Esophagus (tissue), 2 donors: ENCODE data around the gene HIVEP3. TPM values are rescaled to one million over a fixed set of nuclear protein-coding genes. Genes with fewer than 3 reads are reported as not detected.

Experiments used
- H3K27ac ChIP-seq, 2 donors: one replicate each; pipeline ENCODE4 v1.5.1; 2013; ENCODE audit warnings: low read depth in 2 of 2, mild to moderate bottlenecking in 2 of 2, inconsistent platforms in 1 of 2, low read length in 1 of 2, moderate library complexity in 1 of 2
- H3K27me3 ChIP-seq, 2 donors: one replicate each; pipeline ENCODE4 v1.6.1; 2013; ENCODE audit warnings: low read length in 2 of 2, control low read depth in 1 of 2, mild to moderate bottlenecking in 1 of 2; ENCODE audit not compliant: insufficient read depth in 2 of 2, control insufficient read depth in 1 of 2
- H3K36me3 ChIP-seq, 2 donors: one replicate each; pipeline ENCODE4 v1.6.1; 2013; ENCODE audit warnings: low read length in 1 of 2; ENCODE audit not compliant: control insufficient read depth in 2 of 2, insufficient read depth in 2 of 2
- H3K4me1 ChIP-seq, 2 donors: one replicate each; pipeline ENCODE4 v1.6.1; 2013; ENCODE audit warnings: low read length in 1 of 2; ENCODE audit not compliant: control insufficient read depth in 2 of 2, insufficient read depth in 2 of 2
- H3K4me3 ChIP-seq, 2 donors: one replicate each; pipeline ENCODE4 v1.5.1; 2013; ENCODE audit warnings: low read length in 2 of 2, mild to moderate bottlenecking in 2 of 2, low read depth in 1 of 2, moderate library complexity in 1 of 2
- H3K9me3 ChIP-seq, 2 donors: one replicate each; pipeline ENCODE4 v1.6.1; 2013; ENCODE audit warnings: mild to moderate bottlenecking in 2 of 2, low read depth in 1 of 2, low read length in 1 of 2, moderate library complexity in 1 of 2; ENCODE audit not compliant: control insufficient read depth in 2 of 2, insufficient read depth in 1 of 2
- WGBS, 2 donors: extraction: QIAGEN DNeasy Blood & Tissue Kit; methylation state at CpG; one replicate each; pipeline ENCODE4 v1.1.7; 2013; 5-methylcytosine and 5-hydroxymethylcytosine counted together
- polyA plus RNA-seq, 2 donors: library from polyadenylated mRNA; stranded (reverse); fragments of 200-250 nt; gene quantifications; one replicate each; pipeline ENCODE4 v1.2.3, GENCODE V29; 2013
- donor health status: healthy with polysubstance abuse.
- donor health status: Bipolar disorder and iron deficiency.

HIVEP3 gene
- polyA plus RNA-seq, 2 donors, result 2.7 to 10.0 TPM

DNA sequence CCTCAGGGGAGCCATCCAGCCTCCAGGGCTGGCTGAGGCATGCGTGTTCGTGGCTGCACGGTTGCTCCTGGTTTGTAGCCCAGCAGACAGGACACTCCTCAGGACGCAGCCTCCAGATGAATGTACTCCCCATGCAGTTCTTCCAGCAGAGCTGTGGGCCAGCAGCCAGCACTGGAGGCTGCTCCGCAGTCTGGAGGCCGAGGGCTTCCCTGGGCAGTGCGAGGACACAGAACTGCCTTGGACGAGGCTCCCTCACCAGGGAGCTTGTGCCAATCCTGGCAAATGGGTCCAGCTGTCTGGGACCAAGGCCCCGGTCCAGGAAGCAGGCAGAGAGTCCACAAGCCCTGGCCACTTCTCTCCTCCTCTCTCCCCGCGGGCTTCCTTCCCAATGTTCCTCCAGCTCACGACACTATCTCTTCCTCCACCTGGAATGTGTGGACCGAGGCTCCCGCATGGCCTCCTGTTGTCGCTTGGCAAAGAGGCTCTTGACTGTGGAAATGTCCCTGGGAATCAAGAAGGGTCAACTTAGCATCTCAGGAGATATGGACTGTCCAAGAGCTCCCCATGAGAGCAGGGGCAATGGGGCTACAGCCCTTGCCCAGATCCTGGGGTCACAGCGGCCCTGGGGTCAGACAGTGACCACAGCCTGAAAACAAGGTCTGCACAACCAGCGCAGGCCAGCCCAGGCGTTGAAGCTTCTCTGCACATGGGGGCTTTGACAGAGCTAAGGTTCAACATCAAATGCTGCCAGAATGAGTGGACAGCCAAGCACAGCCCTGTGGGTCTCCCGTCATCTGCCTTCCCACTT lies 439.5 kb downstream of the HIVEP3 start:
- Histone ChIP-seq H3K4me1 (peaks cover 16 to 44% of the 10 kb centered on the region in 2 donors), H3K36me3 (no peaks in the 10 kb centered on the region), H3K4me3 (no peak overlapping the region), H3K9me3 (no peaks in the 10 kb centered on the region), H3K27ac (no peak overlapping the region), H3K27me3 (no peaks in the 10 kb centered on the region)
- 67 to 68% methylated on average over 19 of the region's 19 CpGs for WGBS, 2 donors

DNA sequence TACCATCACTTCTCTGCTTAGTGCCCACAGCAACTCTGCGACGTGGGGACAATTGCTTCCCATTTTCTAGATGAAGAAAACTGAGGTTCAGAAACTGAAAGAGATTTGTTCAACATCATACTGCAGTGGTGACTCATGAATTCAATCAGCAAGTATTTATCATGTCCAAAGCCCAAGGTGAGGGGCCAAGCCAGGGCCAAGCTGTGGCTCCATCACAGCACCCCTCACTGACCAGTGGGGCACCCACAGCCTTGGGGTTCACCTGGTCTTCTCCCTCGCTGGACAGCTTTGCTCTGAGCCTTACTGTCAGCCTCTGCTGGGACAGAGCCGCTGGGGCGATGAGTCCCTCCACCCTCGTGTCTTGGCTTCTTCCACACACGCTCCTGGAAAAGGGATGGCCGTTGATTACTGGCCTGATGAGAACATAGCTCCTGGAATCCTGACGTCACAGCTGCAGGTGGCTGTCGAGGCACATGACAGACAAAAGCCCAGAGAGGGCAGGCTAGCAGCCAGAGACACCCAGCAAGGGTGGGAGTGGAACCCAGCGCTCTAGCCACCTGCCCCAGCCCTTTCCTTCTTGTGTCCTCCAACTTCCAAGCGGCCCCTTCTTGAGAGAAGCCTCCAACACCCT lies 440.5 kb downstream of the HIVEP3 start:
- Histone ChIP-seq H3K27ac (no peak overlapping the region), H3K4me3 (no peak overlapping the region), H3K4me1 (peaks cover 18 to 42% of the 10 kb centered on the region in 2 donors), H3K27me3 (no peaks in the 10 kb centered on the region), H3K36me3 (no peaks in the 10 kb centered on the region), H3K9me3 (no peaks in the 10 kb centered on the region)
- WGBS, 2 donors, result 78 to 84% methylated on average over 12 of the region's 12 CpGs

DNA sequence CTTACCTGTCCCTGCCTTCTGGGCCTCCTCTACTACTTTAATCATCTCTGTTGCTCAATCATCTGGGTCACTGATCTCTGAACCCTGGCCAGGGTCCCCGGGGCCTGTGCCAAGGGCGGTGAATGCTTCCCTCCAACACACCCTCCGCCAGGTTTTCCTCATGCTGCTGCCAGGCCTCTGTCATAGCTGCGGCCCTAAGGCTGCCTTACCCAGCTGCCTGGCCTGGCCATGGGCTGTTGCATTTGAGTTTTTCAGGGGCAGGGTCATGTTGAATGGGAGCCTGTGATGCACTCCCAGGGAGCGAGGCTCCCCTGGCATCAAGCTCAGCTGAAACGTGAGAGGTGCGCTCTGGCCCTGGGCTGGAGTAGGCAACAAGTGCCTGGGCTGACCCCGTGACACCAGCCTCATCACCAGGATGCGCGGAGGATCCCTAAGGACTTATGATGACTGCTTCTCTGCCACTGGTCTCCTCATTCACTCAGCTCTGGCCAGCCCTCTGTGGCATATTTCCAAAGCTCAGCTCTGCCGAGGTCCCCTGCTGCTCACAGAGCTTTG lies 441.8 kb downstream of the HIVEP3 start:
- Histone ChIP-seq H3K27ac (peak overlapping the region in 1 of 2 donors; percentile 27), H3K36me3 (no peaks in the 10 kb centered on the region), H3K9me3 (no peaks in the 10 kb centered on the region), H3K27me3 (no peaks in the 10 kb centered on the region), H3K4me3 (no peak overlapping the region), H3K4me1 (peaks cover 17 to 33% of the 10 kb centered on the region in 2 donors)
- WGBS, 2 donors, result 55% methylated on average over 11 of the region's 11 CpGs

DNA sequence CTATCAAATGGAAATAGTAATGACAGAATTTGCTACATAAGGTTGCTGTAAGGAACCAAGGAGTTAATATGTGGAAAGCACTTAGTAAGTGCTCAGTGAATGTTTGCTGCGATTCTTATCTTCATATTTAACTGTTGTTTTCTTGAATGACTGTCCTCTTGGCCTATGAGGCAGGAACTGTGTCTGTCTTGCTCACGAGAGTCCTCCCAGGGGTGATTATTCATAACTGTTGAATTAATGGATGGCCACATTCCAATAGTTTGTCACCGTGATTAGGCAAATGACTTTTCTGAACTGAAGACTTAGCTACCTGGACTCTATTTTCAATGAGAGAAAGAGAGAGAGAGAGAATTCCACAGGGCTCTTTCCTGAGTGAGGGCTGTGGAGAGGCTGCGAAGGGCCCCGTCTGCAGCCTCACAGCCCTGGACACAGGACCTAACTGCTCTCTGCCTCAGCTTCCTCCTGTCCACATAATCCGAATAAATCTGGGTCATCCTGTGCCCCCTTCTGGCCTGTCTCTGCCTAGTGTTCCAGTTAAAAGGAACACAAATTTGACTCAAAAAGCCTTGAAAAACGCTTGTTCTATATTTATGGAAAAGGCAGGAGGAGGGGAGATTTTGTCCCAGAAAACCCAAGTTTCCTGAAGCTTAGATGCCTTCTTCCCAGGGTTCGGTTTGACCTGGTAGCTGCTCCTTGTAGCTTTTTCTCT lies 442.7 kb downstream of the HIVEP3 start:
- no peaks in the 10 kb centered on the region for H3K27me3 ChIP-seq
- peaks cover 17 to 33% of the 10 kb centered on the region in 2 donors for H3K4me1 ChIP-seq
- H3K9me3 ChIP-seq, result no peaks in the 10 kb centered on the region
- peak overlapping the region; percentile 52 to 56 for H3K27ac ChIP-seq
- no peaks in the 10 kb centered on the region for H3K36me3 ChIP-seq
- no peak overlapping the region for H3K4me3 ChIP-seq
- 50 to 55% methylated on average over 8 of the region's 8 CpGs for WGBS, 2 donors

DNA sequence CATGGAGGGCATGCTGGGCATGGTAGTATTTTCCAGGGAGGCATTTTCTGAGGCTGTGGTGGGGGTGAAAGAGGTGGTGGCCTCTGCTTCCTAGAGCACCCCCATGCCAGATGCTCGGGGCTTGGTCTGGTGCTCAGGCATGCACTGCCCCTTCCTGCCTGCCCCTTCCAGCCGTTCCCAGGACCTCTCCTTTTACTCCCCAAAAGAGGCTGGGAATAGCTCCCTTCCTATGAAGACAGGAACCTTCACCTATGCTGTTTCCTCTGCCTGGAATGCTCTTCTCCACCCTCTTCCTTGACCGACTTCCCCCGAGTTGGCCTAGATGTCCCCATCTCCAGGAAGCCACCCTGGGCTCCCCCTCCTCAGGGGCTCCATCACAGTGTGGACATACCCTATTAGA lies 443.4 kb downstream of the HIVEP3 start:
- H3K9me3 ChIP-seq, result no peaks in the 10 kb centered on the region
- H3K27ac ChIP-seq, result peak overlapping the region; percentile 6 to 73
- no peak overlapping the region for H3K4me3 ChIP-seq
- H3K36me3 ChIP-seq, result no peaks in the 10 kb centered on the region
- WGBS, 2 donors, result 78% methylated on average over 4 of the region's 4 CpGs
- H3K4me1 ChIP-seq, result peaks cover 17 to 33% of the 10 kb centered on the region in 2 donors
- no peaks in the 10 kb centered on the region for H3K27me3 ChIP-seq

DNA sequence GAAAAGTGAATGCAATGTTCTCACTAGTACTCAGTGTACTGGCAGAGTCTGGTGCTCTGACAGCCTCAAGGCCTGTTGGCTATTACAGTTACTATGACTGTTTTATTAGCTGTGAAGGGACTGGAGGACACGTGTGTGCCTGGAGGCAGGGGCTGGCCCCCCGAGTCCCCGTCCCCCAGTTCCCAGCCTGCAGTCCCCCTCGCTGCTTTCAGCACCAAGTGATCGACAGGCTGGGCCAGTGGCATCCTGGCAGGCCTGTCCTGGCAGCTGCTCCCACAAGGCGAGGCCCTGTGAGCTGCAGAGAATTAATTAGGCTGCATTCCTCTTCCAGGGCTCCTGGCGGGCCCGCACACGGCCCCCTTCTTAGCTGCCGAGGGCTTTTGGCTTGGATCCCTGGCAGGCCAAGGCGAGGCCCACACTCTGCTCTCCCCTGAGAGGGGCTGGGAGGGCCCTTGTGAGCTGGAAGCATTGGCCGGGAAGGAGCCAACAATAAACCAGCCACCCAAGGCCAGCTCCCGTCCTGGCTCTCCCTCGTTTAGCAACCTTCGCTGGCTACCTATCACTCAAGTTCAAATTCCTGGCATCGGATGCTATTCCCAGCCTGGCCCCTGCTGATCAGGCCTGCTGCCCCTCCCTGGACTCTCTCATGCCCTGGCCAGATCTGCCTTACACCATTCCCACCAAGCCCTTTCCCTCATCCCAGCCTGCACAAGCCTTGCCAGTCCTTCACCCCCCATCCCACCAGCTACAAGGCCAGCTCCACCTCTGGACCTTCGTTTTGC lies 444.0 kb downstream of the HIVEP3 start:
- Histone ChIP-seq H3K27ac (peak overlapping the region; percentile 6 to 73), H3K4me1 (peaks cover 17 to 33% of the 10 kb centered on the region in 2 donors), H3K36me3 (no peaks in the 10 kb centered on the region), H3K4me3 (no peak overlapping the region), H3K9me3 (no peaks in the 10 kb centered on the region), H3K27me3 (no peaks in the 10 kb centered on the region)
- 32 to 38% methylated on average over 17 of the region's 17 CpGs for WGBS, 2 donors

DNA sequence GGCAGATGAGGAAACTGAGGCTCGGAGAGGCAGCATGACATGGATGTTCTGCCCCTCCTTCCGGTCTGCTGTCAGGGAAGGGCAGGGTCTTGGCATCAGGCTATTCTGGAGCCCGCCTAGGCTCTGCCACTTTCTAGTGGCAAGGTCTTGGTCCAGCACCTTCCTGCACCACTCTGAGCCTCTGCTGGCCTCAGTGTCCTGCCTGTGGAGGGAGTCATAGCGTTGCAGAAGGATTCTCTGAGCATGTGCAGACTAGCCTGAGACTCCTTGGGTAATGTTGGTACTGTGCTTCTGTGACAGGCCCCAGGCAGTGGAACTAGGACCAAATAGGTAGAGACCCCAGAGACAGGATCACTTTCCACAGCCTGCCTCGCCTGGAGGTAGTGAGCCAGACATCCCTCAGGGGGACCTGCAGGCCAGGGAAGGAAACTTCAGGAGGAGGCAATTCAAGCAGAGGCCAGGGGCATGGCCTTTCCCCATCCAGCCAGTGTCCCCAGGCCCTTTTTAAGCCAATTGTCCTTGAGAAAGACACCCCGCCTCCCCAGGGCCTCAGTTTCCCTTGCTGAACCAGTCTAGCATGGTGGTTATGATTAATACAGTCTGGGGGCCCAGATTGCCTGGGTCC lies 444.9 kb downstream of the HIVEP3 start:
- 71 to 76% methylated on average over 6 of the region's 6 CpGs for WGBS, 2 donors
- H3K27ac ChIP-seq, result no peak overlapping the region

DNA sequence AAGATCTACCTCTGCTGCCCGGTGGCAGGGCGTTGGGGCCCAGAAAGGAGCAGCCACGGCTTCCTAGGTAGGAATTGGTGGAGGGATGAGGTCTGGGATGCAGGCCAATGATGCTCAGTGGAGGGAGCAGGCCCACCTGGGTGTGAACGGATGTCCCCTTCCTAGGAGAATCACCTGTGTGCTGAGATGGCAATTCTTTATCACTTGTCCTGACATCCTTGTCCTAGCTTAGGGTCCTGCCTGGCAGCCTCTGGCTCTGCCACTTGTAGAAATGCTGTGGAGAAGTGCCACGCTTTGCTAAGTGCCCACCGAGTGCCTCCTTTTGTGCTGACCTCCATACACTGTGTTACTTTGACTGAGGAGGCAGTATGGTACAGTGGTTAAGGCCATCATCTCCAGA lies 447.1 kb downstream of the HIVEP3 start:
- no peak overlapping the region for H3K27ac ChIP-seq
- H3K9me3 ChIP-seq, result no peaks in the 10 kb centered on the region
- 84 to 89% methylated on average over 6 of the region's 6 CpGs for WGBS, 2 donors
- no peaks in the 10 kb centered on the region for H3K36me3 ChIP-seq
- H3K27me3 ChIP-seq, result no peaks in the 10 kb centered on the region
- peaks cover 15 to 29% of the 10 kb centered on the region in 2 donors for H3K4me1 ChIP-seq
- no peak overlapping the region for H3K4me3 ChIP-seq

More for the DNA sequence above, 444.9 kb downstream of the HIVEP3 start:
- Histone ChIP-seq H3K27me3 (no peaks in the 10 kb centered on the region), H3K9me3 (no peaks in the 10 kb centered on the region), H3K36me3 (no peaks in the 10 kb centered on the region), H3K4me1 (peaks cover 15 to 32% of the 10 kb centered on the region in 2 donors), H3K4me3 (no peak overlapping the region)
